ENCODE data around the gene GLB1L3.

Gene GLB1L3

GRCh38 chr11:134246100-134246499, 30.1 kb upstream of the GLB1L3 start:
- Histone ChIP-seq H3K27ac (ENCODE audit: low read depth, low read length) (no peak overlapping the region), H3K4me3 (ENCODE audit: insufficient read depth, low read length, poor library complexity, severe bottlenecking) (no peak overlapping the region), H3K79me2 (ENCODE audit: insufficient read depth, low read length) (no peaks in the 10 kb centered on the region), H3K36me3 (ENCODE audit: low read length) (no peaks in the 10 kb centered on the region), H3K27me3 (ENCODE audit: low read length) (no peaks in the 10 kb centered on the region), H3K9ac (ENCODE audit: low read length) (no peak overlapping the region), H3K9me2 (replicated peaks; ENCODE audit: insufficient read depth, low read length) (no peaks in the 10 kb centered on the region), H2AFZ (ENCODE audit: low read depth, low read length, severe bottlenecking) (no peak overlapping the region), H3F3A (ENCODE audit: insufficient read depth) (no peaks in the 10 kb centered on the region), H4K20me1 (ENCODE audit: low read depth, low read length) (no peaks in the 10 kb centered on the region), H3K9me3 (ENCODE audit: insufficient read depth, low read length) (no peaks in the 10 kb centered on the region), H3K4me2 (ENCODE audit: low read depth, low read length, poor library complexity, severe bottlenecking) (no peak overlapping the region)
- TF ChIP-seq CTCF (IDR thresholded peaks at IDR 0.05; ENCODE audit: insufficient read depth, low read length, poor library complexity, severe bottlenecking) (no peak), EZH2phosphoT487 (conservative IDR thresholded peaks at IDR 0.05; ENCODE audit: low read length) (no peak)

- no peaks in the 10 kb centered on the region for H3K27me3 ChIP-seq (ENCODE audit: low read length)
- no peaks in the 10 kb centered on the region for H3F3A ChIP-seq (ENCODE audit: insufficient read depth)
- no peak overlapping the region for H3K27ac ChIP-seq (ENCODE audit: low read depth, low read length)
- H3K9ac ChIP-seq (ENCODE audit: low read length) = no peak overlapping the region
- H2AFZ ChIP-seq (ENCODE audit: low read depth, low read length, severe bottlenecking) = no peak overlapping the region
- H3K9me3 ChIP-seq (ENCODE audit: insufficient read depth, low read length) = no peaks in the 10 kb centered on the region
- H3K79me2 ChIP-seq (ENCODE audit: insufficient read depth, low read length) = no peaks in the 10 kb centered on the region
- no peak overlapping the region for H3K4me2 ChIP-seq (ENCODE audit: low read depth, low read length, poor library complexity, severe bottlenecking)
- TF ChIP-seq EZH2phosphoT487 (conservative IDR thresholded peaks at IDR 0.05; ENCODE audit: low read length) = no peak
- no peak for TF ChIP-seq CTCF (IDR thresholded peaks at IDR 0.05; ENCODE audit: insufficient read depth, low read length, poor library complexity, severe bottlenecking)
- H3K9me2 ChIP-seq (replicated peaks; ENCODE audit: insufficient read depth, low read length) = no peaks in the 10 kb centered on the region
- H4K20me1 ChIP-seq (ENCODE audit: low read depth, low read length) = no peaks in the 10 kb centered on the region
- no peak overlapping the region for H3K4me3 ChIP-seq (ENCODE audit: insufficient read depth, low read length, poor library complexity, severe bottlenecking)
- H3K36me3 ChIP-seq (ENCODE audit: low read length) = no peaks in the 10 kb centered on the region
These were observed 29.5 kb upstream of the GLB1L3 start for GRCh38 chr11:134246678-134247077.

- H3K9ac ChIP-seq (ENCODE audit: low read length) = no peak overlapping the region
- no peaks in the 10 kb centered on the region for H3K27me3 ChIP-seq (ENCODE audit: low read length)
- H3K79me2 ChIP-seq (ENCODE audit: insufficient read depth, low read length) = no peaks in the 10 kb centered on the region
- no peaks in the 10 kb centered on the region for H3F3A ChIP-seq (ENCODE audit: insufficient read depth)
- no peak overlapping the region for H3K4me2 ChIP-seq (ENCODE audit: low read depth, low read length, poor library complexity, severe bottlenecking)
- no peak overlapping the region for H3K4me3 ChIP-seq (ENCODE audit: insufficient read depth, low read length, poor library complexity, severe bottlenecking)
- no peak overlapping the region for H3K27ac ChIP-seq (ENCODE audit: low read depth, low read length)
- no peaks in the 10 kb centered on the region for H4K20me1 ChIP-seq (ENCODE audit: low read depth, low read length)
- no peak overlapping the region for H2AFZ ChIP-seq (ENCODE audit: low read depth, low read length, severe bottlenecking)
- H3K9me3 ChIP-seq (ENCODE audit: insufficient read depth, low read length) = no peaks in the 10 kb centered on the region
- no peaks in the 10 kb centered on the region for H3K36me3 ChIP-seq (ENCODE audit: low read length)
- TF ChIP-seq EZH2phosphoT487 (conservative IDR thresholded peaks at IDR 0.05; ENCODE audit: low read length) = no peak
- TF ChIP-seq CTCF (IDR thresholded peaks at IDR 0.05; ENCODE audit: insufficient read depth, low read length, poor library complexity, severe bottlenecking) = no peak
- H3K9me2 ChIP-seq (replicated peaks; ENCODE audit: insufficient read depth, low read length) = no peaks in the 10 kb centered on the region
These were observed 27.2 kb upstream of the GLB1L3 start for GRCh38 chr11:134248910-134249480.
